Smooth muscle cell (in vitro differentiated cells): ENCODE data around the gene GSDMA. TPM values are rescaled to one million over a fixed set of nuclear protein-coding genes. Genes with fewer than 3 reads are reported as not detected.

ENCODE experiments used
- DNase-seq: peaks from one replicate; lab custom pipeline; 2025; ENCODE audit not compliant: unreplicated experiment; lab: John Stamatoyannopoulos, UW
- H2AFZ ChIP-seq: fragments of 200-600 bp; sonication (generic); 2 replicates; pipeline ENCODE4 v1.6.0; 2016; ENCODE audit warnings: antibody characterized with exemption, low read depth, mild to moderate bottlenecking
- H3F3A ChIP-seq: fragments of 200-600 bp; sonication (generic); 2 replicates; pipeline ENCODE4 v1.6.0; 2017; ENCODE audit warnings: antibody characterized with exemption, low read depth
- H3K27ac ChIP-seq: fragments of 200-600 bp; sonication (generic); 2 replicates; pipeline ENCODE4 v1.5.1; 2016; ENCODE audit warnings: low read depth, mild to moderate bottlenecking
- H3K27me3 ChIP-seq: fragments of 200-600 bp; sonication (generic); 2 replicates; pipeline ENCODE4 v1.6.1; 2016; ENCODE audit warnings: low read depth, mild to moderate bottlenecking
- H3K36me3 ChIP-seq: fragments of 200-600 bp; sonication (generic); 2 replicates; pipeline ENCODE4 v1.5.1; 2016; ENCODE audit warnings: low read depth
- H3K4me1 ChIP-seq: fragments of 200-600 bp; sonication (generic); 2 replicates; pipeline ENCODE4 v1.5.1; 2016; ENCODE audit warnings: low read depth
- H3K4me2 ChIP-seq: fragments of 200-600 bp; sonication (generic); 2 replicates; pipeline ENCODE4 v1.6.0; 2016; ENCODE audit warnings: mild to moderate bottlenecking
- H3K4me3 ChIP-seq: fragments of 200-600 bp; sonication (generic); 2 replicates; pipeline ENCODE4 v1.5.1; 2016; ENCODE audit warnings: mild to moderate bottlenecking
- H3K79me2 ChIP-seq: fragments of 200-600 bp; sonication (generic); 2 replicates; pipeline ENCODE4 v1.6.0; 2016; ENCODE audit warnings: low read depth, mild to moderate bottlenecking
- H3K9ac ChIP-seq: fragments of 200-600 bp; sonication (generic); 2 replicates; pipeline ENCODE4 v1.6.0; 2016; ENCODE audit warnings: low read depth
- H3K9me3 ChIP-seq: fragments of 200-600 bp; sonication (generic); replicated peaks from 2 replicates; pipeline ENCODE4 v1.5.1; 2016; ENCODE audit warnings: low read depth
- H4K20me1 ChIP-seq: fragments of 200-600 bp; sonication (generic); 2 replicates; pipeline ENCODE4 v1.6.0; 2016; ENCODE audit warnings: low read depth
- WGBS: methylation state at CpG from one replicate; pipeline ENCODE4 v1.1.7; 2016; ENCODE audit warnings: low lambda C conversion rate; 5-methylcytosine and 5-hydroxymethylcytosine counted together
- polyA plus RNA-seq: library from polyadenylated mRNA; unstranded; fragments of >200 nt; fragmentation: Nextera tagmentation; extraction: Ambion mirVana; gene quantifications from 2 replicates; pipeline ENCODE4 v1.2.1, GENCODE V29; 2016
- total RNA-seq: library from RNA; depleted of rRNA; stranded (reverse); fragments of >200 nt; gene quantifications from 2 replicates; pipeline ENCODE4 v1.2.3, GENCODE V29; 2014
- TF ChIP-seq, protein P1 (sequence below): fragments of 200-600 bp; sonication (generic); IDR thresholded peaks from 2 replicates; pipeline ENCODE4 v1.5.1; 2017; ENCODE audit warnings: borderline replicate concordance, mild to moderate bottlenecking, antibody characterized with exemption; ENCODE audit not compliant: insufficient read depth, poor library complexity, severe bottlenecking

GSDMA gene
- total and polyA plus RNA-seq, 2 experiments from 2014 or later = 0.31 to 0.50 TPM

GRCh38 chr17:40017422-40018080, 54.7 kb downstream of the GSDMA start:
- no peaks in the 10 kb centered on the region for H4K20me1 ChIP-seq
- WGBS = 79% methylated on average over 15 of the region's 15 CpGs
- H3K4me1 ChIP-seq = peaks cover 10% of the 10 kb centered on the region
- H3K9me3 ChIP-seq = no peaks in the 10 kb centered on the region
- no peaks in the 10 kb centered on the region for H3K36me3 ChIP-seq
- H3K9ac ChIP-seq = no peak overlapping the region
- TF ChIP-seq, protein P1, sequence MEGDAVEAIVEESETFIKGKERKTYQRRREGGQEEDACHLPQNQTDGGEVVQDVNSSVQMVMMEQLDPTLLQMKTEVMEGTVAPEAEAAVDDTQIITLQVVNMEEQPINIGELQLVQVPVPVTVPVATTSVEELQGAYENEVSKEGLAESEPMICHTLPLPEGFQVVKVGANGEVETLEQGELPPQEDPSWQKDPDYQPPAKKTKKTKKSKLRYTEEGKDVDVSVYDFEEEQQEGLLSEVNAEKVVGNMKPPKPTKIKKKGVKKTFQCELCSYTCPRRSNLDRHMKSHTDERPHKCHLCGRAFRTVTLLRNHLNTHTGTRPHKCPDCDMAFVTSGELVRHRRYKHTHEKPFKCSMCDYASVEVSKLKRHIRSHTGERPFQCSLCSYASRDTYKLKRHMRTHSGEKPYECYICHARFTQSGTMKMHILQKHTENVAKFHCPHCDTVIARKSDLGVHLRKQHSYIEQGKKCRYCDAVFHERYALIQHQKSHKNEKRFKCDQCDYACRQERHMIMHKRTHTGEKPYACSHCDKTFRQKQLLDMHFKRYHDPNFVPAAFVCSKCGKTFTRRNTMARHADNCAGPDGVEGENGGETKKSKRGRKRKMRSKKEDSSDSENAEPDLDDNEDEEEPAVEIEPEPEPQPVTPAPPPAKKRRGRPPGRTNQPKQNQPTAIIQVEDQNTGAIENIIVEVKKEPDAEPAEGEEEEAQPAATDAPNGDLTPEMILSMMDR = no peak
- DNase-seq = no peak
- H3K27ac ChIP-seq = no peak overlapping the region
- H3K27me3 ChIP-seq = no peaks in the 10 kb centered on the region
- no peak overlapping the region for H3K4me2 ChIP-seq
- H3K4me3 ChIP-seq = no peak overlapping the region
- H3K79me2 ChIP-seq = no peaks in the 10 kb centered on the region
- no peaks in the 10 kb centered on the region for H3F3A ChIP-seq
- H2AFZ ChIP-seq = no peak overlapping the region

- 51% methylated on average over 15 of the region's 15 CpGs for WGBS
- no peaks in the 10 kb centered on the region for H3K27me3 ChIP-seq
- no peaks in the 10 kb centered on the region for H3K79me2 ChIP-seq
- TF ChIP-seq, protein P1 = no peak
- H2AFZ ChIP-seq = no peak overlapping the region
- no peak for DNase-seq
- H4K20me1 ChIP-seq = no peaks in the 10 kb centered on the region
- no peak overlapping the region for H3K4me2 ChIP-seq
- H3K36me3 ChIP-seq = no peaks in the 10 kb centered on the region
- no peak overlapping the region for H3K9ac ChIP-seq
- H3K4me3 ChIP-seq = no peak overlapping the region
- no peaks in the 10 kb centered on the region for H3F3A ChIP-seq
- no peak overlapping the region for H3K27ac ChIP-seq
- peaks cover 10% of the 10 kb centered on the region for H3K4me1 ChIP-seq
- no peaks in the 10 kb centered on the region for H3K9me3 ChIP-seq
These were observed 55.7 kb downstream of the GSDMA start for GRCh38 chr17:40018211-40019121.

DNA sequence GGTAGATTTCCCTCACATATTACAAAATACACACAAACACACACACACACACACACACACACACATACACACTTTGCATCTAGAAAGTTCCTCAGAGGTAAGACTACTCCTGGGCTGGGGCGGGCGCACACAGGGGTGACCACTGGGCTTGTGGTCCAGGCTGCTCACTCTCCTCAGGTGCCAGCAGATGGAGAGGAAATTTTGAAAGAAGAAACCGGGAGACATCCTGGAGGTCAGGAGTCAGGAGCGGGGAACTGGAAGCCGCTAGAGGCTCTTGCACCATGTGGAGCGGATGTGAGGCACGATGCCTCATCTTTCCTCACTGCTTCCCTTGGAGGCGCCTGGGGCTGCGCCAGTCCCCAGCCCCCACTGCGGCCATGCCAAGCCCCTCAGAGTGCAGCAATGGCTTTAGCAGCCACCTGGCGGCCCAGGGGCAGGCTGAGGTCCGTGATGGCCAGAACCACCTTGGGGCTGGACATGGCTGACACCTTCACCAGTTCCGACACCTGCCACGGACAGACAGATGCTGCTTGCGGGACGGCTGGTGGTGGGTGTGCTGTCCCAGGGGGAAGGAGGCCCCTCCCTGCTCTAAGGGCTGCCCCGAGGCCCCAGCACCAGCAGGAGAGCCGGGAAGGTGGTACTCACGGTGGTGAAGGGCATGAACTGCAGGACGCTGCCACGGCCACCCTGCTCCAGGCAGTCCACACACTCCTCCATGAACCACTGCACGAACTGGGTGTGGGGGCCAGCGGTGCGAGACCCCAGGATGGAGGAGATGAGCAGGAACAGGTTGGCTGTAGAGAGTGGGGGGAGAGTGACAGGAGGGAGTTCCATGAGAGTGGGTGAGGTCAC, 56.6 kb downstream of the GSDMA start:
- no peaks in the 10 kb centered on the region for H3K36me3 ChIP-seq
- no peaks in the 10 kb centered on the region for H3K9me3 ChIP-seq
- no peak overlapping the region for H2AFZ ChIP-seq
- peaks cover 10% of the 10 kb centered on the region for H3K4me1 ChIP-seq
- H3K4me2 ChIP-seq = no peak overlapping the region
- no peaks in the 10 kb centered on the region for H3K79me2 ChIP-seq
- no peak overlapping the region for H3K4me3 ChIP-seq
- DNase-seq = no peak
- 89% methylated on average over 23 of the region's 24 CpGs for WGBS
- no peaks in the 10 kb centered on the region for H4K20me1 ChIP-seq
- no peaks in the 10 kb centered on the region for H3K27me3 ChIP-seq
- TF ChIP-seq, protein P1 = no peak
- H3F3A ChIP-seq = no peaks in the 10 kb centered on the region
- no peak overlapping the region for H3K27ac ChIP-seq
- no peak overlapping the region for H3K9ac ChIP-seq
